ENCODE measurements around the gene ETNK2. TPM values are rescaled to one million over a fixed set of nuclear protein-coding genes. Genes with fewer than 3 reads are reported as not detected.
A peak's percentile ranks its signal among the peaks of the same experiment; 100 is the strongest.
"Not testable (repeated sequence)": the region's sequence is repeated elsewhere in the genome, so short reads cannot be mapped to it uniquely, and the experiment has no call there.

ETNK2 gene
- total and polyA plus RNA-seq, 4 donors = 10.1 to 18.0 (median 14.4) TPM

- Histone ChIP-seq H3K27ac (ENCODE audit: low read depth in 1 of 2, low read length in 2 of 2) (no peak overlapping the region), H3K9me3 (ENCODE audit: control insufficient read depth, low read length) (no peaks in the 10 kb centered on the region), H3K27me3 (ENCODE audit: control insufficient read depth in 1 of 2, insufficient read depth in 2 of 2, low read length in 1 of 2) (no peaks in the 10 kb centered on the region), H3K4me1 (ENCODE audit: control insufficient read depth in 1 of 2, insufficient read depth in 2 of 2, low read length in 2 of 2) (no peaks in the 10 kb centered on the region), H3K4me3 (ENCODE audit: low read length in 2 of 2) (no peak overlapping the region), H3K36me3 (ENCODE audit: control insufficient read depth in 1 of 2, insufficient read depth in 2 of 2, low read length in 1 of 2) (no peaks in the 10 kb centered on the region)
- WGBS, 2 donors = 59 to 62% methylated on average over 6 of the region's 6 CpGs
- DNase-seq (peak in 1 of 2 donors; percentile 48), ATAC-seq (ENCODE audit: low FRiP score) (no peak)
- intact Hi-C loops (cut with DNase I) = no loop called here
Observed at GRCh38 chr1:204094313-204094729, 57.5 kb downstream of the ETNK2 start.

- WGBS, 2 donors = 73 to 75% methylated on average over 2 of the region's 2 CpGs
- Histone ChIP-seq H3K9me3 (ENCODE audit: control insufficient read depth, low read length) (no peaks in the 10 kb centered on the region), H3K27me3 (ENCODE audit: control insufficient read depth in 1 of 2, insufficient read depth in 2 of 2, low read length in 1 of 2) (no peaks in the 10 kb centered on the region), H3K27ac (ENCODE audit: low read depth in 1 of 2, low read length in 2 of 2) (no peak overlapping the region), H3K36me3 (ENCODE audit: control insufficient read depth in 1 of 2, insufficient read depth in 2 of 2, low read length in 1 of 2) (no peaks in the 10 kb centered on the region), H3K4me3 (ENCODE audit: low read length in 2 of 2) (no peak overlapping the region), H3K4me1 (ENCODE audit: control insufficient read depth in 1 of 2, insufficient read depth in 2 of 2, low read length in 2 of 2) (no peaks in the 10 kb centered on the region)
- no peak for ATAC-seq (ENCODE audit: low FRiP score)
- intact Hi-C loops (cut with DNase I) = no loop called here
- no peak for DNase-seq
Observed at GRCh38 chr1:204093781-204094180, 58.1 kb downstream of the ETNK2 start.

GRCh38 chr1:204093421-204093717 lies 58.5 kb downstream of the ETNK2 start:
- ATAC-seq (ENCODE audit: low FRiP score) (no peak), DNase-seq (no peak)
- no peak overlapping the region for H3K4me3 ChIP-seq (ENCODE audit: low read length in 2 of 2)
- H3K4me1 ChIP-seq (ENCODE audit: control insufficient read depth in 1 of 2, insufficient read depth in 2 of 2, low read length in 2 of 2) = peaks cover 0 to 1% of the 10 kb centered on the region in 2 donors
- 93 to 95% methylated on average over 4 of the region's 4 CpGs for WGBS, 2 donors
- H3K27me3 ChIP-seq (ENCODE audit: control insufficient read depth in 1 of 2, insufficient read depth in 2 of 2, low read length in 1 of 2) = no peaks in the 10 kb centered on the region
- no peak overlapping the region for H3K27ac ChIP-seq (ENCODE audit: low read depth in 1 of 2, low read length in 2 of 2)
- no peaks in the 10 kb centered on the region for H3K9me3 ChIP-seq (ENCODE audit: control insufficient read depth, low read length)
- intact Hi-C loops (cut with DNase I) = no loop called here
- no peaks in the 10 kb centered on the region for H3K36me3 ChIP-seq (ENCODE audit: control insufficient read depth in 1 of 2, insufficient read depth in 2 of 2, low read length in 1 of 2)

GRCh38 chr1:204092632-204093420 lies 59.0 kb downstream of the ETNK2 start:
- peaks cover 0 to 1% of the 10 kb centered on the region in 2 donors for H3K4me1 ChIP-seq (ENCODE audit: control insufficient read depth in 1 of 2, insufficient read depth in 2 of 2, low read length in 2 of 2)
- H3K4me3 ChIP-seq (ENCODE audit: low read length in 2 of 2) = no peak overlapping the region
- WGBS, 2 donors = 81 to 83% methylated on average over 12 of the region's 12 CpGs
- intact Hi-C loops (cut with DNase I) = no loop called here
- H3K9me3 ChIP-seq (ENCODE audit: control insufficient read depth, low read length) = no peaks in the 10 kb centered on the region
- H3K36me3 ChIP-seq (ENCODE audit: control insufficient read depth in 1 of 2, insufficient read depth in 2 of 2, low read length in 1 of 2) = no peaks in the 10 kb centered on the region
- ATAC-seq (ENCODE audit: low FRiP score) (no peak), DNase-seq (no peak)
- H3K27me3 ChIP-seq (ENCODE audit: control insufficient read depth in 1 of 2, insufficient read depth in 2 of 2, low read length in 1 of 2) = no peaks in the 10 kb centered on the region
- no peak overlapping the region for H3K27ac ChIP-seq (ENCODE audit: low read depth in 1 of 2, low read length in 2 of 2)

- ATAC-seq (ENCODE audit: low FRiP score) = no peak
- H3K4me1 ChIP-seq (ENCODE audit: control insufficient read depth in 1 of 2, insufficient read depth in 2 of 2, low read length in 2 of 2) = peaks cover 0 to 1% of the 10 kb centered on the region in 2 donors
- no peaks in the 10 kb centered on the region for H3K9me3 ChIP-seq (ENCODE audit: control insufficient read depth, low read length)
- H3K27ac ChIP-seq (ENCODE audit: low read depth in 1 of 2, low read length in 2 of 2) = no peak overlapping the region
- 92 to 93% methylated on average over 5 of the region's 5 CpGs for WGBS, 2 donors
- no peak overlapping the region for H3K4me3 ChIP-seq (ENCODE audit: low read length in 2 of 2)
- DNase-seq = peak in 1 of 2 donors; percentile 9
- H3K27me3 ChIP-seq (ENCODE audit: control insufficient read depth in 1 of 2, insufficient read depth in 2 of 2, low read length in 1 of 2) = no peaks in the 10 kb centered on the region
- H3K36me3 ChIP-seq (ENCODE audit: control insufficient read depth in 1 of 2, insufficient read depth in 2 of 2, low read length in 1 of 2) = no peaks in the 10 kb centered on the region
- intact Hi-C loops (cut with DNase I) = no loop called here
Observed at GRCh38 chr1:204091787-204092312, 60.0 kb downstream of the ETNK2 start.

GRCh38 chr1:204091066-204091465 lies 60.8 kb downstream of the ETNK2 start:
- DNase-seq = peak in 1 of 2 donors; percentile 61
- Histone ChIP-seq H3K4me3 (ENCODE audit: low read length in 2 of 2) (no peak overlapping the region), H3K9me3 (ENCODE audit: control insufficient read depth, low read length) (no peaks in the 10 kb centered on the region), H3K27ac (ENCODE audit: low read depth in 1 of 2, low read length in 2 of 2) (no peak overlapping the region), H3K27me3 (ENCODE audit: control insufficient read depth in 1 of 2, insufficient read depth in 2 of 2, low read length in 1 of 2) (no peaks in the 10 kb centered on the region), H3K4me1 (ENCODE audit: control insufficient read depth in 1 of 2, insufficient read depth in 2 of 2, low read length in 2 of 2) (peaks cover 0 to 1% of the 10 kb centered on the region in 2 donors), H3K36me3 (ENCODE audit: control insufficient read depth in 1 of 2, insufficient read depth in 2 of 2, low read length in 1 of 2) (no peaks in the 10 kb centered on the region)
- ATAC-seq (ENCODE audit: low FRiP score) = no peak
- 33 to 64% methylated on average over 7 of the region's 7 CpGs for WGBS, 2 donors
- intact Hi-C loops (cut with DNase I) = no loop called here

GRCh38 chr1:204090132-204090531 lies 61.7 kb downstream of the ETNK2 start:
- H3K27me3 ChIP-seq (ENCODE audit: control insufficient read depth in 1 of 2, insufficient read depth in 2 of 2, low read length in 1 of 2); H3K4me3 ChIP-seq (ENCODE audit: low read length in 2 of 2); ATAC-seq (ENCODE audit: low FRiP score); H3K4me1 ChIP-seq (ENCODE audit: control insufficient read depth in 1 of 2, insufficient read depth in 2 of 2, low read length in 2 of 2); H3K36me3 ChIP-seq (ENCODE audit: control insufficient read depth in 1 of 2, insufficient read depth in 2 of 2, low read length in 1 of 2); intact Hi-C loops (cut with DNase I); DNase-seq; H3K9me3 ChIP-seq (ENCODE audit: control insufficient read depth, low read length); H3K27ac ChIP-seq (ENCODE audit: low read depth in 1 of 2, low read length in 2 of 2): not testable (repeated sequence)
- 91 to 95% methylated on average over 3 of the region's 3 CpGs for WGBS, 2 donors

GRCh38 chr1:204089044-204089751 lies 62.6 kb downstream of the ETNK2 start:
- DNase-seq (peak in 1 of 2 donors; percentile 83), ATAC-seq (ENCODE audit: low FRiP score) (peak; percentile 77)
- H3K36me3 ChIP-seq (ENCODE audit: control insufficient read depth in 1 of 2, insufficient read depth in 2 of 2, low read length in 1 of 2) = no peaks in the 10 kb centered on the region
- H3K27ac ChIP-seq (ENCODE audit: low read depth in 1 of 2, low read length in 2 of 2) = no peak overlapping the region
- no peak overlapping the region for H3K4me3 ChIP-seq (ENCODE audit: low read length in 2 of 2)
- no peaks in the 10 kb centered on the region for H3K27me3 ChIP-seq (ENCODE audit: control insufficient read depth in 1 of 2, insufficient read depth in 2 of 2, low read length in 1 of 2)
- peaks cover 0 to 1% of the 10 kb centered on the region in 2 donors for H3K4me1 ChIP-seq (ENCODE audit: control insufficient read depth in 1 of 2, insufficient read depth in 2 of 2, low read length in 2 of 2)
- intact Hi-C loops (cut with DNase I) = no loop called here
- no peaks in the 10 kb centered on the region for H3K9me3 ChIP-seq (ENCODE audit: control insufficient read depth, low read length)
- 31 to 41% methylated on average over 15 of the region's 15 CpGs for WGBS, 2 donors
